ENCODE results near the gene GID4. TPM values are rescaled to one million over a fixed set of nuclear protein-coding genes. Genes with fewer than 3 reads are reported as not detected.

GID4 gene
- total and polyA plus RNA-seq, 8 donors, result 2.7 to 9.6 (median 5.6) TPM

GRCh38 chr17:18020971-18021370, 18.2 kb upstream of the GID4 start:
- no peak overlapping the region for H3K27ac ChIP-seq
- no peaks in the 10 kb centered on the region for H3K9me3 ChIP-seq
- no peak for TF ChIP-seq CTCF (IDR thresholded peaks at IDR 0.05)
- intact Hi-C loops (cut with DNase I), result loop anchor here in 1 of 3 donors (10.0 kb wide), 1 partner anchor 136 kb away; no protein-coding TSS in a partner anchor
- no peak overlapping the region for H3K4me3 ChIP-seq
- no peaks in the 10 kb centered on the region for H3K27me3 ChIP-seq
- ATAC-seq (no peak), FAIRE-seq (no peak), DNase-seq (no peak)
- 92 to 95% methylated on average over 6 of the region's 6 CpGs for WGBS, 2 donors
- peaks cover 8 to 9% (median 8%) of the 10 kb centered on the region in 3 donors for H3K4me1 ChIP-seq
- no peaks in the 10 kb centered on the region for H3K36me3 ChIP-seq

- no peaks in the 10 kb centered on the region for H3K27me3 ChIP-seq
- peaks cover 8 to 9% (median 8%) of the 10 kb centered on the region in 3 donors for H3K4me1 ChIP-seq
- ATAC-seq (no peak), DNase-seq (no peak), FAIRE-seq (no peak)
- no peak overlapping the region for H3K4me3 ChIP-seq
- intact Hi-C loops (cut with DNase I), result loop anchor here in 1 of 3 donors (10.0 kb wide), 1 partner anchor 137 kb away; no protein-coding TSS in a partner anchor
- 95 to 99% methylated on average over 5 of the region's 5 CpGs for WGBS, 2 donors
- no peaks in the 10 kb centered on the region for H3K9me3 ChIP-seq
- no peaks in the 10 kb centered on the region for H3K36me3 ChIP-seq
- no peak overlapping the region for H3K27ac ChIP-seq
- TF ChIP-seq CTCF (IDR thresholded peaks at IDR 0.05), result no peak
Observed at GRCh38 chr17:18021372-18021771, 17.8 kb upstream of the GID4 start.

- 86 to 87% methylated on average over 5 of the region's 5 CpGs for WGBS, 2 donors
- DNase-seq (no peak), ATAC-seq (peak in 1 of 4 donors; percentile 17), FAIRE-seq (no peak)
- no peak for TF ChIP-seq CTCF (IDR thresholded peaks at IDR 0.05)
- H3K27ac ChIP-seq, result no peak overlapping the region
- no peaks in the 10 kb centered on the region for H3K4me1 ChIP-seq
- no peak overlapping the region for H3K4me3 ChIP-seq
- no peaks in the 10 kb centered on the region for H3K27me3 ChIP-seq
- H3K36me3 ChIP-seq, result no peaks in the 10 kb centered on the region
- intact Hi-C loops (cut with DNase I), result loop anchor here in 1 of 3 donors (10.0 kb wide), 1 partner anchor 141 kb away; no protein-coding TSS in a partner anchor
- no peaks in the 10 kb centered on the region for H3K9me3 ChIP-seq
Observed at GRCh38 chr17:18025241-18025944, 13.8 kb upstream of the GID4 start.

GRCh38 chr17:18025945-18026776, 13.0 kb upstream of the GID4 start:
- DNase-seq, result no peak
- Histone ChIP-seq H3K36me3 (no peaks in the 10 kb centered on the region), H3K27ac (no peak overlapping the region), H3K9me3 (no peaks in the 10 kb centered on the region), H3K4me3 (no peak overlapping the region), H3K27me3 (no peaks in the 10 kb centered on the region), H3K4me1 (no peaks in the 10 kb centered on the region)
- WGBS, 2 donors, result 80 to 82% methylated on average over 11 of the region's 11 CpGs
- no peak for TF ChIP-seq CTCF (IDR thresholded peaks at IDR 0.05)
- FAIRE-seq, result no peak
- peak in 2 of 4 donors; percentile 22 to 58 for ATAC-seq
- intact Hi-C loops (cut with DNase I), result loop anchor here in 1 of 3 donors (10.0 kb wide), 1 partner anchor 141 kb away; no protein-coding TSS in a partner anchor
